Lower lobe of right lung (tissue), 2 donors: ENCODE results near the gene ANO8. TPM values are rescaled to one million over a fixed set of nuclear protein-coding genes. Genes with fewer than 3 reads are reported as not detected.

Source experiments
- ATAC-seq, 2 donors: fragments of 200-7000 bp; cut with Tn5 transposase; one replicate each; pipeline ENCODE4 v1.9.1; 2020 to 2022; ENCODE audit warnings: mild to moderate bottlenecking in 2 of 2, moderate library complexity in 2 of 2
- DNase-seq: peaks from one replicate; pipeline ENCODE4 v3.0.0-alpha.2; 2020
- H3K27ac ChIP-seq: fragments of 200-600 bp; one replicate; pipeline ENCODE4 v1.8.0; 2022
- H3K27me3 ChIP-seq: fragments of 200-600 bp; one replicate; pipeline ENCODE4 v1.8.0; 2022; ENCODE audit warnings: low read depth
- H3K36me3 ChIP-seq: fragments of 200-600 bp; one replicate; pipeline ENCODE4 v1.8.0; 2022; ENCODE audit warnings: mild to moderate bottlenecking
- H3K4me1 ChIP-seq: fragments of 200-600 bp; one replicate; pipeline ENCODE4 v1.8.0; 2022
- H3K4me3 ChIP-seq: fragments of 200-600 bp; one replicate; pipeline ENCODE4 v1.8.0; 2022; ENCODE audit warnings: mild to moderate bottlenecking
- H3K9me3 ChIP-seq: fragments of 200-600 bp; one replicate; pipeline ENCODE4 v1.8.0; 2022
- intact Hi-C: fragments of 100-400 bp; cut with DNase I; formaldehyde crosslinking; loops from one replicate; pipeline ENCODE4 v1.11.0; 2022
- total RNA-seq: library from RNA; stranded (reverse); fragmentation: NEBNext Ultra II Directional; extraction: Animal tissue kit (Norgen Biotek cat#: 25700); gene quantifications from one replicate; pipeline ENCODE4 v1.2.1, GENCODE V29; 2021
- TF ChIP-seq, protein P1 (sequence below): fragments of 200-600 bp; IDR thresholded peaks from one replicate; pipeline ENCODE4 v1.8.0; 2022; ENCODE audit warnings: antibody characterized with exemption, mild to moderate bottlenecking
- donor health status: DM: no; HTN: yes; CAD: no; lungs with severe emphysema.

ANO8 gene
- total RNA-seq, 1 donor from 2014 or later, result 16.6 TPM

- Histone ChIP-seq H3K9me3 (no peaks in the 10 kb centered on the region), H3K36me3 (no peaks in the 10 kb centered on the region), H3K4me1 (no peaks in the 10 kb centered on the region), H3K4me3 (no peak overlapping the region), H3K27me3 (no peaks in the 10 kb centered on the region), H3K27ac (peak overlapping the region; percentile 54)
- ATAC-seq (peak; percentile 81 to 95), DNase-seq (no peak)
- intact Hi-C loops, result no loop called here
- TF ChIP-seq, protein P1, sequence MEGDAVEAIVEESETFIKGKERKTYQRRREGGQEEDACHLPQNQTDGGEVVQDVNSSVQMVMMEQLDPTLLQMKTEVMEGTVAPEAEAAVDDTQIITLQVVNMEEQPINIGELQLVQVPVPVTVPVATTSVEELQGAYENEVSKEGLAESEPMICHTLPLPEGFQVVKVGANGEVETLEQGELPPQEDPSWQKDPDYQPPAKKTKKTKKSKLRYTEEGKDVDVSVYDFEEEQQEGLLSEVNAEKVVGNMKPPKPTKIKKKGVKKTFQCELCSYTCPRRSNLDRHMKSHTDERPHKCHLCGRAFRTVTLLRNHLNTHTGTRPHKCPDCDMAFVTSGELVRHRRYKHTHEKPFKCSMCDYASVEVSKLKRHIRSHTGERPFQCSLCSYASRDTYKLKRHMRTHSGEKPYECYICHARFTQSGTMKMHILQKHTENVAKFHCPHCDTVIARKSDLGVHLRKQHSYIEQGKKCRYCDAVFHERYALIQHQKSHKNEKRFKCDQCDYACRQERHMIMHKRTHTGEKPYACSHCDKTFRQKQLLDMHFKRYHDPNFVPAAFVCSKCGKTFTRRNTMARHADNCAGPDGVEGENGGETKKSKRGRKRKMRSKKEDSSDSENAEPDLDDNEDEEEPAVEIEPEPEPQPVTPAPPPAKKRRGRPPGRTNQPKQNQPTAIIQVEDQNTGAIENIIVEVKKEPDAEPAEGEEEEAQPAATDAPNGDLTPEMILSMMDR, result no peak
These were observed 23.1 kb upstream of the ANO8 start for GRCh38 chr19:17357724-17358123.

GRCh38 chr19:17357078-17357666, 22.5 kb upstream of the ANO8 start:
- DNase-seq, result no peak
- intact Hi-C loops, result no loop called here
- peak overlapping the region; percentile 54 for H3K27ac ChIP-seq
- no peaks in the 10 kb centered on the region for H3K4me1 ChIP-seq
- no peak for ATAC-seq
- H3K27me3 ChIP-seq, result no peaks in the 10 kb centered on the region
- TF ChIP-seq, protein P1, result no peak
- H3K36me3 ChIP-seq, result no peaks in the 10 kb centered on the region
- no peaks in the 10 kb centered on the region for H3K9me3 ChIP-seq
- H3K4me3 ChIP-seq, result no peak overlapping the region

DNA sequence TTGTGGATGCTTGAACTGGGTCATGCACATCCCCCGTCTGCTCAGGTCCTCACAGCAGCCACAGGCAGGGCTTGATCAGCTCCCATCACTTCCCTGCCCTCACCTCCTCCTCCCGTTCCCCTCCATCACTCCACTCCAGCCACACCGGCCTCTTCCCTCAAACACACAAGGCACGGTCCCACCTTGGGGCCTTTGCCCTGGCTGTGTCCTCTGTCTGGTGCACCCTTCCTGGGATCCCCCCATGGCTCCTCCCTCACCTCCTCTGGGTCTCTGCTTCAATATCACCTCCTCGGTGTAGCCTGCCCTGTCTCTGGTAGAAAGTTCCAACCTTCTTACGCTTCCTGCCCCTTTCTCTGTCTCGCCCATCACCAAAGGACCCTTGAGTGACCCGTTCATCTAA, 18.7 kb upstream of the ANO8 start:
- H3K4me1 ChIP-seq, result peaks cover 19% of the 10 kb centered on the region
- TF ChIP-seq, protein P1, result no peak
- H3K36me3 ChIP-seq, result no peaks in the 10 kb centered on the region
- intact Hi-C loops, result no loop called here
- H3K27ac ChIP-seq, result no peak overlapping the region
- no peaks in the 10 kb centered on the region for H3K27me3 ChIP-seq
- DNase-seq (no peak), ATAC-seq (no peak)
- no peak overlapping the region for H3K4me3 ChIP-seq
- no peaks in the 10 kb centered on the region for H3K9me3 ChIP-seq

DNA sequence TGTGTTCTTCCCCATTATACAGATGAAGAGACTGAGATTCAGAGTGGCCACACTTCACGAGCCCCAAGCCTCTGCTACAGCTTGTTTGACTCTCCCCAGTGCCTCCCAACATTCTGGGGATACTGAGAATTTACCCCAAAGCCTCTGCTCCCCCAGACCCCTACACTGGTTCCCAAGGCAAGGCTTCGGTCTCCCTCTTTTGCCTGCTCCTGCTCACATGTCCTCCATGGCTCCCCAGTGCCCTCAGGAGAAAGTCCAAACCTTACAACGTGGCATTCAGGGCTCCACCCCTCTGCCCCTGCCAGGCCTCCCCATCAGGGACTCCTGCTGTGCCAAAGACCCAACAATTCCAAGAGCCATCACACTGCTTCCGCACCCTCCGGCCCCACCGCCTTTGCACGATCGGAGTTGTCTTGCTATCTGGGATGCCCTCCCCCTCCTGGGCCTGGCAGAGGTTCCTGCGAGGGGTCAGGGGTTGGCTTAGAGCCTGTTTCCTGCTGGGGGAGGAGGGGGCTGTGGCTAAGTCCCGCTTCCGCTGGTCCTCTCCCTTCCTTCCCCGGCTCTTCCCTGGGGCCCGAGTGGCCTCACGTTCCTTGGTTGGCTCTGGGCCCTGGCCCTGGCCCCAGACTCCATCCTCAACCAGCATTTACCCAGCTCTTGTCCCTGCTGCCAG, 18.1 kb upstream of the ANO8 start:
- Histone ChIP-seq H3K4me1 (peaks cover 25% of the 10 kb centered on the region), H3K36me3 (no peaks in the 10 kb centered on the region), H3K4me3 (no peak overlapping the region), H3K27ac (peak overlapping the region; percentile 41), H3K9me3 (no peaks in the 10 kb centered on the region), H3K27me3 (no peaks in the 10 kb centered on the region)
- TF ChIP-seq, protein P1, result no peak
- DNase-seq (no peak), ATAC-seq (peak; percentile 10 to 11)
- intact Hi-C loops, result no loop called here

GRCh38 chr19:17351815-17352435, 17.3 kb upstream of the ANO8 start:
- no peak overlapping the region for H3K27ac ChIP-seq
- H3K4me1 ChIP-seq, result peaks cover 31% of the 10 kb centered on the region
- DNase-seq (no peak), ATAC-seq (no peak)
- no peak overlapping the region for H3K4me3 ChIP-seq
- H3K27me3 ChIP-seq, result no peaks in the 10 kb centered on the region
- no peaks in the 10 kb centered on the region for H3K36me3 ChIP-seq
- intact Hi-C loops, result no loop called here
- TF ChIP-seq, protein P1, result no peak
- no peaks in the 10 kb centered on the region for H3K9me3 ChIP-seq
